HG02943 (cell line): ENCODE measurements around the gene B3GNT9.

ENCODE experiments used
- ATAC-seq: cut with Tn5 transposase; IDR thresholded peaks from one replicate; pipeline ENCODE4 v1.9.1; 2021; ENCODE audit warnings: mild to moderate bottlenecking, low read depth, moderate library complexity; ENCODE audit not compliant: unreplicated experiment

B3GNT9 gene

GRCh38 chr16:67116388-67117311 is 34.1 kb downstream of the B3GNT9 start:
- no peak for ATAC-seq

GRCh38 chr16:67115639-67116038 is 35.2 kb downstream of the B3GNT9 start:
- ATAC-seq: no peak

DNA sequence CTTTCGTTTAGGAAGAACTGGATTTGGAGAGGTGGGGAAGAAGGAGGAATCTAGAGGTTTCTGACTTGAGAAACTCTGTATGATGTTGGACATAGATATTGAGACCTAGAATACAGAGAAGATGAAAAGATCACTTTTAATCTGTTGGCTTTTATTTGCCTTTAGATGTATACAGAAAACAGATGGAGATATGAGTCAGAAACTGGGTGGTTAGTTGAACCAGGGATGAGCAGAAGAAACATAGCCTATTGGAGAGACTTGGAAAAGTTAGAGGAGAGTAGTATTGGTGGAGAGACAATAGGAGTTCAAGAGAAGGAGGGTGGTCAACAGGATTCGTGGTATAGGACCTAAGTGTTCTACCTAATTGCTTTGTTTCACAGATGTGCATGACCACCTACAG is 36.0 kb downstream of the B3GNT9 start:
- ATAC-seq: no peak

DNA sequence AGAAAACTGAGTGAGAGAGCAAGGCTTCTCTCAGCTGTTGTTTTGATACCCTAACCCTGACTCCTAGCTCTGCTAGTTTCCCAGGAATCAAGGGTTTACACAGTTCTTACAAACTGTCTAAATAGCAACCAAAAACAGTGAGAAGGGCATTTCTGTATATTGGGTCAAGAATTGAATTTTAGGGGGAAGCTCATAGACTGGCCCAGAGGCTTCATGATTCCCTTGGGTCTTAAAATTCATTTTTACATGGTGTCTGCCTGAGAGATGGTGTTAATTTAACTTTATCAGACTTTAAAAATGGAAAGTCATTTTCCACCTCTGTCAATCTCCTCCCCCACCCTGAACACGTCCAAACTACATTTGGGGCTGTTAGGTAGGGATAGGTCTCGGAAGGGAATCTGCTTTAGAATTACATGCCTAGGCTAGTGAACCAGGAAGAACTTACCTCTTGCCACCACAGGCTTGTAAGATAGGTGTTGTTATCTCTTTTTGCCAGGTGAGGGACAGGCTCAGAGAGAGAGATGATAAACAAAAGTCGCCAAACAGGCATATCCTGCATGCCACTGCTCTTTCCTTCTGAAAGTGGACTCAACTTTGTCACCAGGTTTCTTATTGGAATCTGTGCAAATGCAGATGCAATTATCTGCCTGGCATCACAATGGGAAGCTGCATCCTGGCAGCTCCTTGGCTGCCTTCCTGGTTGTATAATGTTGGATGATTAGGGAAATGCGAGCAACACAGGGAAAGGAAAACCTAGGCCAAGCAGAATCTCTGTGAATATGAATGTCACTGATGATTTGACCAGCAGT is 38.0 kb downstream of the B3GNT9 start:
- no peak for ATAC-seq

DNA sequence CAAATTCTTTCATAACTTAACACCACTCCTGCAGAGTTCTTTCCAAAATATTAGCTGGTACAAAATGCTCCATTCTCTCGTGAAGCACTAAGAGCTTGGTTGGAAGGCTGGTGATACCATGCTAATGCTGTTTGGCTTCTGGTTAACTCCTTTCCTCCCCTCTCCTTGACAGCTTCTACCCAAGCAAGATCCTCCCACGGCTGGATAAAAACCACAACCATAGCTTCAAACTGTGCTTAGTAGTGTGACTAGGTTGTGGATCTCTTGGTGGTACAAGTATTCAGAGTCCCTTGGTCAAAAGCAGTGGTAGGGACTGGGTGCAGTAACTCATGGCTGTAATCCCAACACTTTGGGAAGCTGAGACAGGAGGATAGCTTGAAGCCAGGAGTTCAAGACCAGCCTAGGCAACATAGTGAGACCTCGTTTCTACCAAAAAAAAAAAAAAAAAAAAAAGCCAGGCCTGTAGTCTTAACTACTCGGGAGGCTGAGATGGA is 38.8 kb downstream of the B3GNT9 start:
- no peak for ATAC-seq

DNA sequence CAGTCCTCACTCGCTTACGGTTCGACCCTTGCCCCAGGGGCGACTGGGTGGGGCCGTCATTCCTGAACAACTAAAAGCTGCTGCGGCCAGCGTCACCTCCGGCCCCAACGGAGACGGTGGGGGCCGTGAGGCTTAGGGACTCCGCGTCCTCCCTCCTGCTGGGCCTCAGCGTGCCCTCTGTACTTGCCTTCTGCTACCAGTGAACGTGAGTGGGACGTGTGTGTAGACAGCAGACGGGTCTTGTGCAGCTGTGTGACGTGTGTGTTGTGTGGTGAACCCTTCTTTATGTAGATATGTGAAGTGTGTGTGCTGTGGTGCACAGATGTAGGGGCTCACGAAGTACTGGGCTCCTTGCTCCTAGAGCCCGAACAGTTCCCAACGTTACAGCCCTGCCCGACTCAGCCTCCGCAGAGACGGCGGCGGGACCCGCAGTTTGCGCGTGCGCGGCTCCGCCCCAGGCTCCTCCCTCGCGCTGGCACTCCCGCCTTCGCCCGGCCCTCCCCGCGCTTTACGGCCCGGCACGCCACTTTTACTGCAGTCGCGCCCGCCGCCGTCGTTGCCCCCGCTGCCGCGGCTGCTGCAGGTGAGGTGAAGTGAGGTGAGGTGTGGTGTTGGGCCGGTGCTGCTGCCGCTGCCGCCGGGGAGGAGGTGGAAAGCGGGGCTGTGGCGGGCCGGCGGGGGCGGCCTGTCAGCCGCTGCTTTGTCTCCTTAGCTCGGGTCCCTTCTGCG is 41.2 kb downstream of the B3GNT9 start, which contains the start of gene PHAF1:
Gene PHAF1, plus strand, starts transcription at position 535 of the 729 bp plus-strand sequence. CDS start 235 bp downstream, outside the sequence.
- ATAC-seq: peak; percentile 77

- no peak for ATAC-seq
Observed at GRCh38 chr16:67108931-67109406, 41.8 kb downstream of the B3GNT9 start.

DNA sequence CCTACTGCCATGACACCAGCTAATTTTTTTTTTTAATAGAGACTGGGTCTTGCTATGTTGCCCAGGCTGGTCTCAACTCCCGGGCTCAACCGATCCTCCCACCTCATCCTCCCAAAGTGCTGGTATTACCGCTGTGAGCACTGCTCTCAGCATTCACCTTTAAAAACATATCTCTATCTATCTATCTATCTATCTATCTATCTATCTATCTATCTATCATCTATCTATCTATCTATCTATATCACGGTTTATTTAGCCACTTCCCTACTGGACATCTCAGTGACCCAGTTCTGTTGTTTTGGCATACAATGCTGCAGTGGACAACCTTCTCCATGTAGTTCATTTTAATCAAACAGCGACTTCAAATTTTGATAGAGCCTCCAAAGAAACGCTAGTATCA is 42.3 kb downstream of the B3GNT9 start:
- ATAC-seq: no peak

GRCh38 chr16:67105881-67106280 is 44.9 kb downstream of the B3GNT9 start:
- no peak for ATAC-seq

DNA sequence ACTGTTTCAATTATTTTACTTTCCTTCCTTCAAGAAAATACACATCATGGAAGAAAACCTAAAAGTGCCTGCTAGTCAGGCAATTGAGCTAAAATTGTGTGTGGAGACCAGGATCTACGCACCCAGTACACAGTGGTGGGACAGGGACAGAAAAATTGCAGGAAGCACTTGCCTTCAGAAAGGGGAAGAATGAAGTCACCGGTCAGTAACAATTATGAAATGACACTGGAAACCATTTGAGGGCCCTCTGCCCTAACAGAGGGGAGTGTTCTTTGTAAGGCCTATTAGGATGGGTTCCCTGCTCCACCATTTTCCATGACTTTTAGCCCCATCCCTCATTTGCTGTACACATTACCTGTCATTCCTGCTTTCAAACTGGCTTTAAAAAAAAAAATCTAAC is 45.6 kb downstream of the B3GNT9 start:
- ATAC-seq: no peak

- no peak for ATAC-seq
Observed at GRCh38 chr16:67104845-67105244, 46.0 kb downstream of the B3GNT9 start.

DNA sequence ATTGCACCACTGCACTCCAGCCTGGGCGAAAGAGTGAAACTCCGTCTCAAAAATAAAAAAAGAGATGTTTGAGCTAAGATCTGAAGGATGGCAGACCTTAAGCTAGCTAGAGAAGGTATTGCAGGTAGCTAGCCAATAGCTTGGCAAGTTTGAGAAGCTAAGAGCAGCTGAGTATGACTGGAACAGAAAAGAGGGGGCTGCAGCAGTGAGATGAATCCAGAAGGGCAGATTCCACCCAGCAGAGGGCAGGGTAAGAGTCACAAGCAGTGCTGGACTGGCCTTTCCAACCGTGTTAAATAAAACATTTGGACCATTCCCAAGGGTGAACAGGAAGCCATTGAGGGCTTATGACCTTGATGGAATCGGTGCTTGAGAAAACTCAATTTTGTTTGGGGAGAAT is 46.7 kb downstream of the B3GNT9 start:
- no peak for ATAC-seq

- ATAC-seq: no peak
Observed at GRCh38 chr16:67101311-67102082, 49.3 kb downstream of the B3GNT9 start.

- no peak for ATAC-seq
Observed at GRCh38 chr16:67100569-67101310, 50.1 kb downstream of the B3GNT9 start.

DNA sequence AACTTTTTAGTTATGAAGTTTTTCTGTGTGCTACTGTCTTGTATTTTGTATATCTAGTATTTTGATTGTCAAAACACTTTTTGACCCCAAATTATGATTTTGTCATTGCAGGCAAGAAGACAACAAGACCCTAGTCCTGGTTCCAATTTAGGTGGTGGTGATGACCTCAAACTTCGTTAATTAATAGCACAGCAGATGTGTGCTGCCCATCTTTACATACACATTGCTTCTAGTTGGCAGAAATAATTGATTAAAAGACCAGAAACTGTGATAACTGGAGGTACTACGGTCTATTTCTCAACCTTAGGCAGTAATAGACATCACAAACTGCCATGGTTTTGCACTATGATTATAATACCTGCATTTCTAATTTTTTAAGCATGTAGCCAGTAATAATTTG is 52.2 kb downstream of the B3GNT9 start:
- ATAC-seq: no peak
